Measurements from ENCODE around the gene KAZN. TPM values are rescaled to one million over a fixed set of nuclear protein-coding genes. Genes with fewer than 3 reads are reported as not detected.

Gene KAZN
- total and polyA plus RNA-seq, 8 donors = 1.2 to 50.7 (median 6.8) TPM

DNA sequence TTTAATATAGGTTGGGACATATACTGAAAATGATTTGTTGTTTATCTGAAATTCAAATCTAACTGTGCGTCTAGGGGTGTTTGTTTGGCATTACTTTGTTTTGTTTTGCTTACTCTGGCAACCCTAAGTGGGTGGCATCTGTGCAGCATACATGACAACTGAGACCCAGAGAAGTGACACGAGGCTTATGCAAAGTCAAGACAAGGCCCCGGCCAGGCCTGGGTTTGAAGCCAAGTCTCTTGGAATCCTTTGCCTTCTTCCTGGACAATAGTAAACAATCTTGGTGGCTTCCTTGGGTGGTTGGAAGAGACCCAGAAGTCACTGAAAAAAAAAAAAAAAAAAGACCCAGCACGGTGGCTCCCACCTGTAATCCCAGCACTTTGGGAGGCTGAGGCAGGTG is 357.5 kb downstream of the KAZN start:
- WGBS, 5 donors = 56 to 72% (median 61%) methylated on average over 4 of the region's 4 CpGs
- Histone ChIP-seq H3K27me3 (no peaks in the 10 kb centered on the region), H3K27ac (no peak overlapping the region), H3K4me1 (peaks cover 0 to 10% (median 3%) of the 10 kb centered on the region in 4 donors), H3K36me3 (peaks cover 0 to 6% (median 5%) of the 10 kb centered on the region in 4 donors), H3K4me3 (no peak overlapping the region), H3K9me3 (peaks cover 0 to 9% (median 2%) of the 10 kb centered on the region in 4 donors)
- TF ChIP-seq POLR2AphosphoS5 (IDR thresholded peaks at IDR 0.05) = no peak
- TF ChIP-seq EP300 (IDR thresholded peaks at IDR 0.05) = no peak
- TF ChIP-seq, protein P1, sequence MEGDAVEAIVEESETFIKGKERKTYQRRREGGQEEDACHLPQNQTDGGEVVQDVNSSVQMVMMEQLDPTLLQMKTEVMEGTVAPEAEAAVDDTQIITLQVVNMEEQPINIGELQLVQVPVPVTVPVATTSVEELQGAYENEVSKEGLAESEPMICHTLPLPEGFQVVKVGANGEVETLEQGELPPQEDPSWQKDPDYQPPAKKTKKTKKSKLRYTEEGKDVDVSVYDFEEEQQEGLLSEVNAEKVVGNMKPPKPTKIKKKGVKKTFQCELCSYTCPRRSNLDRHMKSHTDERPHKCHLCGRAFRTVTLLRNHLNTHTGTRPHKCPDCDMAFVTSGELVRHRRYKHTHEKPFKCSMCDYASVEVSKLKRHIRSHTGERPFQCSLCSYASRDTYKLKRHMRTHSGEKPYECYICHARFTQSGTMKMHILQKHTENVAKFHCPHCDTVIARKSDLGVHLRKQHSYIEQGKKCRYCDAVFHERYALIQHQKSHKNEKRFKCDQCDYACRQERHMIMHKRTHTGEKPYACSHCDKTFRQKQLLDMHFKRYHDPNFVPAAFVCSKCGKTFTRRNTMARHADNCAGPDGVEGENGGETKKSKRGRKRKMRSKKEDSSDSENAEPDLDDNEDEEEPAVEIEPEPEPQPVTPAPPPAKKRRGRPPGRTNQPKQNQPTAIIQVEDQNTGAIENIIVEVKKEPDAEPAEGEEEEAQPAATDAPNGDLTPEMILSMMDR (IDR thresholded peaks at IDR 0.05) = no peak
- no peak for TF ChIP-seq POLR2A (IDR thresholded peaks at IDR 0.05)
- intact Hi-C loops (cut with DNase I; ENCODE audit: low total_unique reads) = no loop called here
- DNase-seq = no peak

DNA sequence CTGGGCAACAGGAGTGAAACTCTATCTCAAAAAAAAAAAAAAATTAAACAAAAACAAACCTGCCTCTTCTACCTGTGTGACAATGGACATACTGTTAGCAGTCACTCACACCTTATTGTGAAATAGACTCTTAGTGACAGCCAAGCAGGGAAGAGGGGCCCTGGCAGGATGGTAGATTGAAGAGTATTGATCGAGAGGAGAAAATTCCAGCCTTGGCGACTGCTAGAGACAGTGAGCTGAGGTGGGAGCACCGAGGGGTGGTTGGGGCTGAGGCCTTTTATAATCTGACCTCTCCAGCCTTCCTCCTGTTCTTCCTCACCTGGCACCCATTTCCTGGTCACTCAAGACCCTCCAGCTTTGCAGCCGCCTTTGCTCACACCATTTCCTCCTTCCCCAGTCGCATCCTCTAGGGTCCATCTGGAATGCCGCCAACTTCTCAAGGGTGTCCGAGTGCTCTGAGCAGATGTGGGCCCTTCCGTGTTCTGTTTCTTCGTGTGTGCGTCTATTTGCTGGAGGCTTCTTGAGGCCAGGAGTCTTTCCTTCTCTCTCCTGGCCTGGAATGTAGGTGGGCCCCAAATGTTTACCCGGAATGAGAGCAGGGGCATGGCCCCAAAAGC is 358.2 kb downstream of the KAZN start:
- Histone ChIP-seq H3K9me3 (peaks cover 0 to 9% (median 2%) of the 10 kb centered on the region in 4 donors), H3K36me3 (peaks cover 0 to 13% (median 12%) of the 10 kb centered on the region in 4 donors), H3K27ac (no peak overlapping the region), H3K4me3 (no peak overlapping the region), H3K4me1 (peaks cover 0 to 10% (median 3%) of the 10 kb centered on the region in 4 donors), H3K27me3 (no peaks in the 10 kb centered on the region)
- DNase-seq = no peak
- intact Hi-C loops (cut with DNase I; ENCODE audit: low total_unique reads) = no loop called here
- TF ChIP-seq POLR2A (IDR thresholded peaks at IDR 0.05) (no peak), POLR2AphosphoS5 (IDR thresholded peaks at IDR 0.05) (no peak), EP300 (IDR thresholded peaks at IDR 0.05) (no peak)
- TF ChIP-seq, protein P1 (IDR thresholded peaks at IDR 0.05) = no peak
- 79 to 85% (median 84%) methylated on average over 11 of the region's 11 CpGs for WGBS, 5 donors

DNA sequence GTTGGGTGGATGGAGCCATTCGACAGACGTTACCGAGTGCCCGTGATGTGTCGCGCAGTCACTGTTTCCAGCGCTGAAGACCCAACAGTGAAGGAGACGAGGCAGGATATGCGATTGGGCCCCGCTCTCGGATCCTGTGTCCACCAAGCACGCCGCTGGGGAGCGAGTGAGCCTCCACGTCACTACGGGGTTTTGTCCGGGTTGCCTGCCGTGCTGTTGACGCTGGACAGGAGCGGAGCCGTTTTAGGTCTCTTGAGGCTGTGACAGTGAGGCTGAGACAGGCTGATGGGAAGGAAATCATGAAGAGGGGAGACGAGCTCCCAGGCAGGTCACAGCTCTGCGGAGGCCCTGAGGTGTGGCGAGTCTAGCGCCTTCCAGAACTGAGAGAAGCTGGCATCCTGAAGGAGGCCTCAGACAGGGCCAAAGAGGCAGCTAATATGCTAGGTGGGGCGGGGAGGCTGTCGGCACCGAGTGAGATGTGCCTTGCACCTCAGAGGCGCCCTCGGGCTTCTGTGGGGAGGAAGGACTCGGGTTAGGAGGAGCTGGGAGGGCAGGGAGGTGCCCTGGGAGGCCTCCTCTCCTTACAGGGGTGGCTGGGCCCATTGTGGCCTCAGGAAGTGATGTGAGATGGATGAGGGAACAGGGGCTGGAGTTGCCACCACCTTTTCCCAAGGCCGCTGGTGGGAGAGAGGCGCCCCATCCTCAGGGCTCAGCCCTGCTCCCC is 359.1 kb downstream of the KAZN start:
- H3K4me1 ChIP-seq = peaks cover 0 to 10% (median 3%) of the 10 kb centered on the region in 4 donors
- no peaks in the 10 kb centered on the region for H3K27me3 ChIP-seq
- no peak overlapping the region for H3K27ac ChIP-seq
- no peak for DNase-seq
- H3K4me3 ChIP-seq = no peak overlapping the region
- TF ChIP-seq, protein P1 (IDR thresholded peaks at IDR 0.05) = no peak
- no peak for TF ChIP-seq POLR2A (IDR thresholded peaks at IDR 0.05)
- TF ChIP-seq EP300 (IDR thresholded peaks at IDR 0.05) = no peak
- TF ChIP-seq POLR2AphosphoS5 (IDR thresholded peaks at IDR 0.05) = no peak
- 88 to 94% (median 90%) methylated on average over 25 to 33 of the region's 33 CpGs for WGBS, 5 donors
- intact Hi-C loops (cut with DNase I; ENCODE audit: low total_unique reads) = no loop called here
- H3K36me3 ChIP-seq = peaks cover 0 to 17% (median 15%) of the 10 kb centered on the region in 4 donors
- H3K9me3 ChIP-seq = peaks cover 0 to 9% (median 2%) of the 10 kb centered on the region in 4 donors

DNA sequence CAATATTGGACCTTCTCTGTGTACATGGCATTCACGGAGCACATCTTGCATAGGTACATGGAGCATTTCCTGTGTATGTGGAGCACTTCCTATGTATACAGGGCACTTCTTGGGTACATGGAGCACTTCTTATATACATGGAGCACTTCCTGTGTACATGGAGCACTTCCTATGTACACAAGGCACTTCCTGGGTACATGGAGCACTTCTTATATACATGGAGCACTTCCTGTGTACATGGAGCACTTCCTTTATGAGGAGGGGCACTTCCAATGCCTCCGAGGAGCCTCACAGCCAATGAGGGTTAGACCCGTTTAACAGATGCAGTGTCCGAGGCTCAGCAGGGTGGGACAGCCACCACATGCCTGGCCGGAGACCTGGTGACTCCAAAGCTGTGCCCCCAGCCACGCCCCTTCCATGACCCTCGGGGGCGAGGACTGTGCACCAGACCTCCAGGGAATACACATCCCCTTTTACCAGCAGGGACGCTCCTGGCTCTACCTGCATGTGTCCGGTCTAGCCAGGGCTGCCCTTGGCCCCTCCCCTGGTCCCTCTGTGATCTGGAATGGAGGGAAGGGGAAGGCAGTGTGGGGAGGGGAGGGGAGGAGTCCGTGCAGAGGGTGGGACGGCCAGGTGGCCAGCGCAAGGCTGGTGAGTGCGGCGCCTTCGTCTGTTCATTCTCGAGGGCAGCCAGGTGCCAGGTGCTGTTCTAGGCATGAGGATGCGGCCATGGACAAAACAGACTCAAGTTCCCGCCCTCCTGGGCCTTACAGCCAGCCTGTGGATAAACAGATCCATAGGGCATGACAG is 360.0 kb downstream of the KAZN start:
- TF ChIP-seq POLR2A (IDR thresholded peaks at IDR 0.05) (no peak), EP300 (IDR thresholded peaks at IDR 0.05) (no peak), POLR2AphosphoS5 (IDR thresholded peaks at IDR 0.05) (no peak)
- TF ChIP-seq, protein P1 (IDR thresholded peaks at IDR 0.05) = no peak
- Histone ChIP-seq H3K27me3 (no peaks in the 10 kb centered on the region), H3K9me3 (peaks cover 0 to 9% (median 2%) of the 10 kb centered on the region in 4 donors), H3K36me3 (peaks cover 0 to 18% (median 16%) of the 10 kb centered on the region in 4 donors), H3K27ac (no peak overlapping the region), H3K4me1 (peaks cover 0 to 10% (median 3%) of the 10 kb centered on the region in 4 donors), H3K4me3 (no peak overlapping the region)
- 67 to 89% (median 79%) methylated on average over 10 to 19 of the region's 19 CpGs for WGBS, 5 donors
- intact Hi-C loops (cut with DNase I; ENCODE audit: low total_unique reads) = no loop called here
- no peak for DNase-seq
